HepG2 (cell line): ENCODE measurements around the gene POLQ. TPM values are rescaled to one million over a fixed set of nuclear protein-coding genes. Genes with fewer than 3 reads are reported as not detected.
"Not testable (repeated sequence)": the region's sequence is repeated elsewhere in the genome, so short reads cannot be mapped to it uniquely, and the experiment has no call there.

Experiments used
- ATAC-seq: fragments of 200-7000 bp; cut with Tn5 transposase; 3 replicates; pipeline ENCODE4 v1.9.1; 2020; ENCODE audit warnings: mild to moderate bottlenecking, moderate library complexity
- BruUV-seq: library from RNA; stranded (reverse); fragments of 400-500 nt; replicated peaks from 2 replicates; lab custom pipeline; 2021; lab: Mats Ljungman, UMichigan
- CTCF ChIA-PET: fragments of 300-600 bp; formaldehyde crosslinking; extraction: SDS; loops from one replicate; lab custom pipeline; 2021; ENCODE audit warnings: low total read pairs, inconsistent platforms, low intra/inter-chr PET ratio; lab: Yijun Ruan, JAX
- POLR2A ChIA-PET: fragments of 350-600 bp; sonication (Branson Sonifier 250); formaldehyde crosslinking; loops from one replicate; lab custom pipeline; 2020; ENCODE audit warnings: antibody characterized with exemption, inconsistent platforms; lab: Yijun Ruan, JAX
- DNase-seq: peaks from one replicate; pipeline ENCODE4 v3.0.0-alpha.2; 2015; ENCODE audit warnings: low spot score
- FAIRE-seq: peaks from 3 replicates; lab custom pipeline; 2011; peaks lifted over from hg19 to GRCh38; lab: Jason Lieb, UNC
- H2AFZ ChIP-seq: one replicate; pipeline ENCODE4 v1.6.1; 2011; ENCODE audit warnings: low read length, inconsistent platforms
- H3K27ac ChIP-seq: fragments of 300-600 bp; 3 replicates; pipeline ENCODE4 v1.8.0; 2011; ENCODE audit warnings: mixed run types, mild to moderate bottlenecking, mixed read lengths, low read length, inconsistent platforms; ENCODE audit not compliant: insufficient read depth; ENCODE audit errors: extremely low read length
- H3K27me3 ChIP-seq, 2 experiments: fragments of 200-600 bp in 1 of 2; 2 replicates in 1 of 2; 3 replicates in 1 of 2; pipeline versions ENCODE4 v1.6.0 to v1.8.0; 2011; ENCODE audit warnings: low read length in 2 of 2, mild to moderate bottlenecking in 2 of 2, moderate library complexity in 2 of 2, inconsistent platforms in 1 of 2; ENCODE audit not compliant: insufficient read depth in 2 of 2, control insufficient read depth in 1 of 2
- H3K36me3 ChIP-seq, 2 experiments: fragments of 200-600 bp in 1 of 2; replicated peaks in 1 of 2; 2 replicates in 1 of 2; 3 replicates in 1 of 2; pipeline versions ENCODE4 v1.5.1 to v1.8.0; 2011; ENCODE audit warnings: low read length in 2 of 2, inconsistent platforms in 1 of 2; ENCODE audit not compliant: insufficient read depth in 2 of 2, control insufficient read depth in 1 of 2
- H3K4me1 ChIP-seq: 2 replicates; pipeline ENCODE4 v1.5.1; 2012; ENCODE audit warnings: low read length, inconsistent platforms; ENCODE audit not compliant: insufficient read depth
- H3K4me2 ChIP-seq: 2 replicates; pipeline ENCODE4 v1.6.0; 2011; ENCODE audit warnings: low read depth, low read length, inconsistent platforms
- H3K4me3 ChIP-seq, 3 experiments: fragments of 200-600 bp in 1 of 3; sonication (generic), shearing (Covaris generic) in 1 of 3; replicated peaks in 1 of 3; 2 replicates each; pipeline ENCODE4 v1.5.1; 2011 to 2016; ENCODE audit warnings: low read length in 3 of 3, inconsistent platforms in 2 of 3, low read depth in 2 of 3, mild to moderate bottlenecking in 2 of 3, control low read depth in 1 of 3, mixed read lengths in 1 of 3; ENCODE audit not compliant: insufficient read depth in 1 of 3
- H3K79me2 ChIP-seq: one replicate; pipeline ENCODE4 v1.6.1; 2011; ENCODE audit warnings: low read length, inconsistent platforms; ENCODE audit not compliant: insufficient read depth
- H3K9ac ChIP-seq: 2 replicates; pipeline ENCODE4 v1.6.0; 2011; ENCODE audit warnings: mild to moderate bottlenecking, low read depth, low read length, inconsistent platforms; ENCODE audit not compliant: insufficient read depth
- H3K9me3 ChIP-seq: 2 replicates; pipeline ENCODE4 v1.5.1; 2012; ENCODE audit warnings: mild to moderate bottlenecking, low read length
- H4K20me1 ChIP-seq: 2 replicates; pipeline ENCODE4 v1.6.0; 2011; ENCODE audit warnings: inconsistent platforms, mild to moderate bottlenecking, low read length, moderate library complexity; ENCODE audit not compliant: insufficient read depth
- AHDC1 ChIP-seq: sonication (generic); formaldehyde crosslinking; IDR thresholded peaks from 2 replicates; pipeline ENCODE4 v1.5.1; 2020; ENCODE audit warnings: mild to moderate bottlenecking, missing genetic modification reagents, borderline replicate concordance
- HNF1B ChIP-seq: sonication (generic); formaldehyde crosslinking; IDR thresholded peaks from 2 replicates; pipeline ENCODE4 v1.5.1; 2020; ENCODE audit warnings: mild to moderate bottlenecking, moderate library complexity, missing genetic modification reagents
- PHF8 ChIP-seq: sonication (generic); formaldehyde crosslinking; IDR thresholded peaks from 2 replicates; pipeline ENCODE4 v1.5.0; 2020; ENCODE audit warnings: missing genetic modification reagents
- RFXANK ChIP-seq: IDR thresholded peaks from 2 replicates; pipeline ENCODE4 v1.6.1; 2016
- SALL1 ChIP-seq: sonication (generic); formaldehyde crosslinking; IDR thresholded peaks from 2 replicates; pipeline ENCODE4 v1.8.0; 2022; ENCODE audit warnings: mild to moderate bottlenecking, missing genetic modification reagents
- TBL1XR1 ChIP-seq: fragments of 150-350 bp; IDR thresholded peaks from 2 replicates; pipeline ENCODE4 v1.6.1; 2014; ENCODE audit warnings: borderline replicate concordance, low read length; ENCODE audit not compliant: partially characterized antibody
- THRA ChIP-seq: sonication (generic); formaldehyde crosslinking; IDR thresholded peaks from 2 replicates; pipeline ENCODE4 v1.4.0; 2020; ENCODE audit warnings: missing genetic modification reagents, borderline replicate concordance
- ZNF124 ChIP-seq: sonication (generic); formaldehyde crosslinking; IDR thresholded peaks from 2 replicates; pipeline ENCODE4 v1.4.0; 2020; ENCODE audit warnings: missing genetic modification reagents
- WGBS: methylation state at CpG from one replicate; pipeline ENCODE4 v1.1.6; 2017; ENCODE audit warnings: low lambda C conversion rate; 5-methylcytosine and 5-hydroxymethylcytosine counted together
- in situ Hi-C: cut with HindIII; loops from 2 replicates; pipeline ENCODE4 v1.10.0; 2017; ENCODE audit warnings: low pct_unique_long_range_greater_than_20kb; ENCODE audit not compliant: extremely low pct_ligation_motif_present
- intact Hi-C: fragments of 100-400 bp; cut with micrococcal nuclease; formaldehyde crosslinking; loops from one replicate; pipeline ENCODE4 v1.10.0; 2022; ENCODE audit not compliant: unreplicated experiment
- polyA plus RNA-seq, 8 experiments: library from polyadenylated mRNA; depleted of rRNA in 3 of 8; stranded (reverse) in 7 of 8; unstranded in 1 of 8; fragments of >200 nt; fragmentation: Illumina TruSeq in 4 of 8; extraction: Trizol in 4 of 8; gene quantifications; 2 replicates each; pipeline versions ENCODE4 v1.2.1 to v1.2.3, GENCODE V29; 2011 to 2016; ENCODE audit warnings: low read depth in 4 of 8, missing spikeins in 1 of 8, mixed read lengths in 1 of 8; ENCODE audit not compliant: insufficient read depth in 1 of 8
- total RNA-seq, 5 experiments: library from RNA; depleted of rRNA; stranded (reverse); fragments of >200 nt; fragmentation: Illumina TruSeq; extraction: Trizol; gene quantifications; 2 replicates each; pipeline ENCODE4 v1.2.3, GENCODE V29; 2016; ENCODE audit warnings: low read depth in 1 of 5

Gene POLQ
- total and polyA plus RNA-seq, 2 of the 13 experiments (the other 11 are each of a cell fraction or from before 2014, with no cell fraction given), result 2.5 to 18.6 TPM

- peak; percentile 66; the same call in 1 of the 2 replicates for TF ChIP-seq AHDC1 (CRISPR knock-in tag)
- no peak; the same call in 1 of the 2 replicates for TF ChIP-seq SALL1 (CRISPR knock-in tag)
- no peak for TF ChIP-seq TBL1XR1
- TF ChIP-seq ZNF124 (CRISPR knock-in tag), result no peak
- no peak for TF ChIP-seq HNF1B (CRISPR knock-in tag)
- no peak for TF ChIP-seq RFXANK (CRISPR knock-in tag)
- peak; percentile 93 for TF ChIP-seq THRA (CRISPR knock-in tag)
- no peak for TF ChIP-seq PHF8
Observed at GRCh38 chr3:121594850-121595249, 49.1 kb upstream of the POLQ start (continued).

- FAIRE-seq, H3K36me3 ChIP-seq, H2AFZ ChIP-seq, H3K9me3 ChIP-seq, ATAC-seq, H4K20me1 ChIP-seq, intact Hi-C loops, CTCF ChIA-PET, DNase-seq, POLR2A ChIA-PET, H3K4me3 ChIP-seq, H3K27me3 ChIP-seq, in situ Hi-C loops, H3K4me2 ChIP-seq, H3K79me2 ChIP-seq, BruUV-seq, H3K27ac ChIP-seq, H3K9ac ChIP-seq: not testable (repeated sequence)
- H3K4me1 ChIP-seq, result peaks cover 13% of the 10 kb centered on the region
- 84% methylated on average over 4 of the region's 4 CpGs for WGBS
Observed at GRCh38 chr3:121593806-121594205, 48.0 kb upstream of the POLQ start.
